ACC112 (cell line): ENCODE data around the gene KHSRP.

Source experiments
- H2AFZ ChIP-seq: fragments of 200-600 bp; sonication (generic); one replicate; pipeline ENCODE4 v1.6.0; 2017; ENCODE audit warnings: antibody characterized with exemption, low read length; ENCODE audit not compliant: unreplicated experiment
- H3K27ac ChIP-seq: fragments of 200-600 bp; sonication (generic); 2 replicates; pipeline ENCODE4 v1.5.1; 2014; ENCODE audit warnings: low read depth, mild to moderate bottlenecking, antibody characterized with exemption, low read length, moderate library complexity
- H3K27me3 ChIP-seq: fragments of 200-600 bp; sonication (generic); 2 replicates; pipeline ENCODE4 v1.6.1; 2014; ENCODE audit warnings: mild to moderate bottlenecking, antibody characterized with exemption, low read length, moderate library complexity, mixed read lengths; ENCODE audit not compliant: insufficient read depth
- H3K36me3 ChIP-seq: fragments of 200-600 bp; sonication (generic); 2 replicates; pipeline ENCODE4 v1.6.1; 2016; ENCODE audit warnings: mild to moderate bottlenecking, antibody characterized with exemption, low read length, moderate library complexity, mixed read lengths; ENCODE audit not compliant: insufficient read depth
- H3K4me1 ChIP-seq: fragments of 200-600 bp; sonication (generic); one replicate; pipeline ENCODE4 v1.6.1; 2016; ENCODE audit warnings: low read length, mixed read lengths; ENCODE audit not compliant: insufficient read depth, unreplicated experiment, control insufficient read depth
- H3K4me3 ChIP-seq: fragments of 200-600 bp; sonication (generic); 2 replicates; pipeline ENCODE4 v1.5.1; 2014; ENCODE audit warnings: mild to moderate bottlenecking, low read depth, low read length
- H3K79me2 ChIP-seq: fragments of 200-600 bp; sonication (generic); one replicate; pipeline ENCODE4 v1.6.0; 2016; ENCODE audit warnings: low read length; ENCODE audit not compliant: control insufficient read depth, unreplicated experiment, insufficient read depth

Gene KHSRP

DNA sequence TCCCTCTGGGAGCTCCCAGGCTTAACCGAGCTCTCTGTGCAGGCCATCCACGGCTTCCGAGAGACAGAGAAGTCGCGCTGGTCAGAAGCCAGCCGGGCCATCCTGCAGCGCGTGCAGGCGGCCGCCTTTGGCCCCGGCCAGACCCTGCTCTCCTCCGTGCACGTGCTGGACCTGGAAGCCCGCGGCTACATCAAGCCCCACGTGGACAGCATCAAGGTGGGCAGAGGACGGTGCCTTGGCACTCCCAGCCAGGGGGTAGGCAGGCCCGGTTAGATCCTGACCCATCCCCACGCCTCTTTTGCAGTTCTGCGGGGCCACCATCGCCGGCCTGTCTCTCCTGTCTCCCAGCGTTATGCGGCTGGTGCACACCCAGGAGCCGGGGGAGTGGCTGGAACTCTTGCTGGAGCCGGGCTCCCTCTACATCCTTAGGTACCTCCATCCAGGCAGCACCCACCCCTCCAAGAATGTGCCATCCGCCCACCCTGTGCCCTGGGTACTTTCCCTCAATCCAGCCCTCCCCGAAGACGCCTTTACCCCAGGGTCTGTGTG is 50.4 kb downstream of the KHSRP start:
- H3K4me3 ChIP-seq, result peak overlapping the region; percentile 77
- no peaks in the 10 kb centered on the region for H3K36me3 ChIP-seq
- H3K27me3 ChIP-seq, result no peaks in the 10 kb centered on the region
- H2AFZ ChIP-seq, result no peak overlapping the region
- no peak overlapping the region for H3K27ac ChIP-seq
- peaks cover 8% of the 10 kb centered on the region for H3K4me1 ChIP-seq
- no peaks in the 10 kb centered on the region for H3K79me2 ChIP-seq

- 0 out of 2 replicates have a peak overlapping the region, but pooled peaks have one; percentile 19 for H3K27ac ChIP-seq
- H3K36me3 ChIP-seq, result no peaks in the 10 kb centered on the region
- peaks cover 8% of the 10 kb centered on the region for H3K4me1 ChIP-seq
- H2AFZ ChIP-seq, result peak overlapping the region; percentile 60
- peak overlapping the region; percentile 77 for H3K4me3 ChIP-seq
- no peaks in the 10 kb centered on the region for H3K79me2 ChIP-seq
- H3K27me3 ChIP-seq, result no peaks in the 10 kb centered on the region
These were observed 50.9 kb downstream of the KHSRP start for GRCh38 chr19:6373813-6374108.

GRCh38 chr19:6373096-6373812 is 51.4 kb downstream of the KHSRP start:
- no peaks in the 10 kb centered on the region for H3K36me3 ChIP-seq
- H3K4me3 ChIP-seq, result peak overlapping the region; percentile 95
- H3K79me2 ChIP-seq, result no peaks in the 10 kb centered on the region
- peak overlapping the region; percentile 98 for H2AFZ ChIP-seq
- H3K4me1 ChIP-seq, result peaks cover 8% of the 10 kb centered on the region
- H3K27me3 ChIP-seq, result no peaks in the 10 kb centered on the region
- H3K27ac ChIP-seq, result peak overlapping the region; percentile 93

- peak within 1 kb of the TSS; percentile 98 for H2AFZ ChIP-seq
- no peaks in the 10 kb centered on the region for H3K27me3 ChIP-seq
- no peaks in the 10 kb centered on the region for H3K36me3 ChIP-seq
- H3K27ac ChIP-seq, result peak within 1 kb of the TSS; percentile 93
- H3K4me1 ChIP-seq, result peaks cover 8% of the 10 kb centered on the region
- peak within 1 kb of the TSS; percentile 95 for H3K4me3 ChIP-seq
- no peaks in the 10 kb centered on the region for H3K79me2 ChIP-seq
These were observed 52.0 kb downstream of the KHSRP start, which contains the start of gene ALKBH7 for GRCh38 chr19:6372594-6373095. Gene ALKBH7 (plus strand): TSS chr19:6372794. CDS start chr19:6372821, 27 bp downstream.

- H3K4me1 ChIP-seq, result no peaks in the 10 kb centered on the region
- H3K27ac ChIP-seq, result no peak overlapping the region
- H3K4me3 ChIP-seq, result no peak overlapping the region
- no peak overlapping the region for H2AFZ ChIP-seq
- H3K79me2 ChIP-seq, result peaks cover 13% of the 10 kb centered on the region
- H3K27me3 ChIP-seq, result no peaks in the 10 kb centered on the region
- H3K36me3 ChIP-seq, result no peaks in the 10 kb centered on the region
These were observed 60.3 kb downstream of the KHSRP start for GRCh38 chr19:6364353-6364752.
